HG03469 (cell line): ENCODE data around the gene CAPZA3.
"Not testable (repeated sequence)": the region's sequence is repeated elsewhere in the genome, so short reads cannot be mapped to it uniquely, and the experiment has no call there.

Experiments
- ATAC-seq: cut with Tn5 transposase; IDR thresholded peaks from one replicate; pipeline ENCODE4 v1.9.1; 2021; ENCODE audit warnings: mild to moderate bottlenecking, moderate library complexity, moderate number of reproducible peaks; ENCODE audit not compliant: unreplicated experiment

CAPZA3 gene

GRCh38 chr12:18737819-18738218 is at the start of gene CAPZA3, which contains the start of gene PLCZ1:
Gene CAPZA3 (plus strand): TSS chr12:18738119. CDS start chr12:18738269, 150 bp downstream.
Gene PLCZ1 (minus strand): TSS chr12:18738012. CDS start chr12:18737371, 641 bp downstream.
- ATAC-seq = no peak

GRCh38 chr12:18689771-18690170 is 48.1 kb upstream of the CAPZA3 start:
- ATAC-seq = no peak

GRCh38 chr12:18690653-18691052 is 47.3 kb upstream of the CAPZA3 start:
- no peak for ATAC-seq

- not testable (repeated sequence) for ATAC-seq
These were observed 43.9 kb upstream of the CAPZA3 start for GRCh38 chr12:18693986-18694385.

GRCh38 chr12:18696971-18697602 is 40.8 kb upstream of the CAPZA3 start:
- ATAC-seq = no peak

GRCh38 chr12:18700271-18700670 is 37.6 kb upstream of the CAPZA3 start:
- ATAC-seq = no peak

GRCh38 chr12:18703321-18703720 is 34.6 kb upstream of the CAPZA3 start:
- no peak for ATAC-seq

- no peak for ATAC-seq
These were observed 34.0 kb upstream of the CAPZA3 start for GRCh38 chr12:18703911-18704310.

- ATAC-seq = no peak
These were observed 31.1 kb upstream of the CAPZA3 start for GRCh38 chr12:18706798-18707197.

- ATAC-seq = no peak
These were observed 21.7 kb upstream of the CAPZA3 start for GRCh38 chr12:18716236-18716635.

GRCh38 chr12:18718462-18718861 is 19.5 kb upstream of the CAPZA3 start:
- no peak for ATAC-seq

GRCh38 chr12:18719922-18720510 is 17.9 kb upstream of the CAPZA3 start:
- no peak for ATAC-seq

- no peak for ATAC-seq
These were observed 17.2 kb upstream of the CAPZA3 start for GRCh38 chr12:18720690-18721089.

GRCh38 chr12:18721452-18721851 is 16.5 kb upstream of the CAPZA3 start:
- no peak for ATAC-seq

GRCh38 chr12:18723752-18724151 is 14.2 kb upstream of the CAPZA3 start:
- no peak for ATAC-seq

- ATAC-seq = no peak
These were observed 6.8 kb upstream of the CAPZA3 start for GRCh38 chr12:18731156-18731555.

- ATAC-seq = no peak
These were observed 10.0 kb downstream of the CAPZA3 start for GRCh38 chr12:18747895-18748294.

GRCh38 chr12:18749386-18749957 is 11.6 kb downstream of the CAPZA3 start:
- ATAC-seq = no peak

- no peak for ATAC-seq
These were observed 12.2 kb downstream of the CAPZA3 start for GRCh38 chr12:18750085-18750484.

- ATAC-seq = no peak
These were observed 13.9 kb downstream of the CAPZA3 start for GRCh38 chr12:18751866-18752265.

- no peak for ATAC-seq
These were observed 14.5 kb downstream of the CAPZA3 start for GRCh38 chr12:18752280-18752920.

- ATAC-seq = no peak
These were observed 15.0 kb downstream of the CAPZA3 start for GRCh38 chr12:18752947-18753346.
